ENCODE results near the gene MED13L. TPM values are rescaled to one million over a fixed set of nuclear protein-coding genes. Genes with fewer than 3 reads are reported as not detected.

MED13L gene
- total and polyA plus RNA-seq, 2 of the 4 experiments (the other 2 are of a cell fraction) = 17.9 to 49.1 TPM

- Histone ChIP-seq H3K56ac (ENCODE audit: extremely low read depth, insufficient read depth, low read length) (no peak overlapping the region), H2BK120ac (ENCODE audit: low read depth, low read length) (no peak overlapping the region), H3K4me1 (ENCODE audit: control insufficient read depth, insufficient read depth, low read length) (0 out of 2 replicates have a peak, but pooled peaks cover 1% of the 10 kb centered on the region), H2BK5ac (ENCODE audit: low read depth, low read length, poor library complexity, severe bottlenecking) (no peak overlapping the region), H2BK20ac (ENCODE audit: low read depth, low read length) (no peak overlapping the region), H2AK5ac (ENCODE audit: low read depth, low read length) (no peak overlapping the region), H4K8ac (ENCODE audit: low read depth in 2 of 2, low read length in 2 of 2) (no peak overlapping the region), H4K20me1 (ENCODE audit: insufficient read depth, low read length) (peaks cover 5% of the 10 kb centered on the region; the same call in 1 of the 2 replicates), H3K4me2 (ENCODE audit: low read depth, low read length) (no peak overlapping the region), H3K4me3 (ENCODE audit: insufficient read depth, low read depth, low read length) (no peak overlapping the region), H3K23ac (ENCODE audit: low read depth, low read length) (no peak overlapping the region; the same call in 1 of the 2 replicates), H3K27ac (ENCODE audit: insufficient read depth, low read length) (no peak overlapping the region), H4K5ac (ENCODE audit: low read depth, low read length) (no peak overlapping the region), H3K4ac (ENCODE audit: low read depth, low read length) (no peak overlapping the region), H2BK15ac (ENCODE audit: low read depth, low read length) (no peak overlapping the region), H3K9me1 (ENCODE audit: insufficient read depth, low read length) (peaks cover 5% of the 10 kb centered on the region; the same call in 1 of the 2 replicates), H3K36me3 (ENCODE audit: control insufficient read depth, insufficient read depth, low read length) (peaks cover 17% of the 10 kb centered on the region), H3K9ac (ENCODE audit: low read depth, low read length) (no peak overlapping the region), H3K27me3 (ENCODE audit: control insufficient read depth, insufficient read depth, low read length) (no peaks in the 10 kb centered on the region), H3K79me1 (ENCODE audit: low read depth in 1 of 2, low read length in 2 of 2) (peaks cover 5 to 50% of the 10 kb centered on the region in 2 experiments), H3K14ac (replicated peaks; ENCODE audit: low read depth, low read length) (0 out of 2 replicates have a peak overlapping the region, but pooled peaks have one; percentile 6), H2AK9ac (replicated peaks; ENCODE audit: low read depth, low read length, poor library complexity) (no peak overlapping the region), H4K91ac (ENCODE audit: insufficient read depth, low read depth, low read length) (no peak overlapping the region), H3K9me3 (ENCODE audit: control insufficient read depth, insufficient read depth, low read length) (no peaks in the 10 kb centered on the region), H2AFZ (replicated peaks; ENCODE audit: low read length, poor library complexity) (no peak overlapping the region), H3K18ac (ENCODE audit: low read depth, low read length) (no peak overlapping the region)
- in situ Hi-C loops (cut with MboI; ENCODE audit: low sequenced_read_pairs) = no loop called here
- DNase-seq (peak; percentile 68), ATAC-seq (ENCODE audit: low read depth) (peak; percentile 89)
- TF ChIP-seq BHLHE40 (IDR thresholded peaks at IDR 0.05; ENCODE audit: low read depth, low read length) (no peak), SMC3 (IDR thresholded peaks at IDR 0.05; ENCODE audit: low read depth, low read length) (peak; percentile 78), RAD21 (IDR thresholded peaks at IDR 0.05; ENCODE audit: low read length) (peak; percentile 79), FOS (IDR thresholded peaks at IDR 0.05; ENCODE audit: low read depth, low read length) (no peak), MAFK (IDR thresholded peaks at IDR 0.05; ENCODE audit: low read depth, low read length) (no peak), MXI1 (IDR thresholded peaks at IDR 0.05; ENCODE audit: borderline replicate concordance, low read depth, low read length) (no peak), RFX5 (IDR thresholded peaks at IDR 0.05; ENCODE audit: low read depth, low read length) (no peak), MAZ (IDR thresholded peaks at IDR 0.05; ENCODE audit: borderline replicate concordance, low read depth, low read length) (no peak), RCOR1 (IDR thresholded peaks at IDR 0.05; ENCODE audit: insufficient replicate concordance, low read length) (no peak), CEBPB (IDR thresholded peaks at IDR 0.05; ENCODE audit: low read depth, low read length) (no peak), POLR2A (IDR thresholded peaks at IDR 0.05; ENCODE audit: low read depth, low read length) (no peak), ELK1 (IDR thresholded peaks at IDR 0.05; ENCODE audit: borderline replicate concordance, low read depth, low read length) (no peak)
- TF ChIP-seq, protein P1, sequence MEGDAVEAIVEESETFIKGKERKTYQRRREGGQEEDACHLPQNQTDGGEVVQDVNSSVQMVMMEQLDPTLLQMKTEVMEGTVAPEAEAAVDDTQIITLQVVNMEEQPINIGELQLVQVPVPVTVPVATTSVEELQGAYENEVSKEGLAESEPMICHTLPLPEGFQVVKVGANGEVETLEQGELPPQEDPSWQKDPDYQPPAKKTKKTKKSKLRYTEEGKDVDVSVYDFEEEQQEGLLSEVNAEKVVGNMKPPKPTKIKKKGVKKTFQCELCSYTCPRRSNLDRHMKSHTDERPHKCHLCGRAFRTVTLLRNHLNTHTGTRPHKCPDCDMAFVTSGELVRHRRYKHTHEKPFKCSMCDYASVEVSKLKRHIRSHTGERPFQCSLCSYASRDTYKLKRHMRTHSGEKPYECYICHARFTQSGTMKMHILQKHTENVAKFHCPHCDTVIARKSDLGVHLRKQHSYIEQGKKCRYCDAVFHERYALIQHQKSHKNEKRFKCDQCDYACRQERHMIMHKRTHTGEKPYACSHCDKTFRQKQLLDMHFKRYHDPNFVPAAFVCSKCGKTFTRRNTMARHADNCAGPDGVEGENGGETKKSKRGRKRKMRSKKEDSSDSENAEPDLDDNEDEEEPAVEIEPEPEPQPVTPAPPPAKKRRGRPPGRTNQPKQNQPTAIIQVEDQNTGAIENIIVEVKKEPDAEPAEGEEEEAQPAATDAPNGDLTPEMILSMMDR (conservative IDR thresholded peaks at IDR 0.05; ENCODE audit: low read depth, low read length) = peak; percentile 70
- TF ChIP-seq, protein P2, sequence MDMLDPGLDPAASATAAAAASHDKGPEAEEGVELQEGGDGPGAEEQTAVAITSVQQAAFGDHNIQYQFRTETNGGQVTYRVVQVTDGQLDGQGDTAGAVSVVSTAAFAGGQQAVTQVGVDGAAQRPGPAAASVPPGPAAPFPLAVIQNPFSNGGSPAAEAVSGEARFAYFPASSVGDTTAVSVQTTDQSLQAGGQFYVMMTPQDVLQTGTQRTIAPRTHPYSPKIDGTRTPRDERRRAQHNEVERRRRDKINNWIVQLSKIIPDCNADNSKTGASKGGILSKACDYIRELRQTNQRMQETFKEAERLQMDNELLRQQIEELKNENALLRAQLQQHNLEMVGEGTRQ (IDR thresholded peaks at IDR 0.05; ENCODE audit: low read depth, low read length) = no peak
- ChIA-PET CTCF (interaction anchor here (0.5 to 1.7 kb wide), 8 partner anchors 18 to 589 kb away, joined by 3 to 4 read pairs (median 3); no protein-coding TSS in a partner anchor), POLR2A (ENCODE audit: unreplicated experiment) (no interaction called here)
- intact Hi-C loops (cut with micrococcal nuclease) = loop anchor here (1.0 to 5.0 kb wide), 4 partner anchors 42 to 582 kb away; no protein-coding TSS in a partner anchor
- no TSS peak for BruUV-seq (replicated peaks)
- WGBS, 2 experiments (ENCODE audit: extremely low coverage in 2 of 2, insufficient read length in 1 of 2) = no CpG with 5 or more reads among the region's 1 CpG
- dilution Hi-C loops (cut with HindIII; ENCODE audit: low sequenced_read_pairs, unreplicated experiment) = no loop called here
Observed at GRCh38 chr12:116015525-116015924, 262.0 kb downstream of the MED13L start.
